ENCODE data around the gene TMEM222.

DNA sequence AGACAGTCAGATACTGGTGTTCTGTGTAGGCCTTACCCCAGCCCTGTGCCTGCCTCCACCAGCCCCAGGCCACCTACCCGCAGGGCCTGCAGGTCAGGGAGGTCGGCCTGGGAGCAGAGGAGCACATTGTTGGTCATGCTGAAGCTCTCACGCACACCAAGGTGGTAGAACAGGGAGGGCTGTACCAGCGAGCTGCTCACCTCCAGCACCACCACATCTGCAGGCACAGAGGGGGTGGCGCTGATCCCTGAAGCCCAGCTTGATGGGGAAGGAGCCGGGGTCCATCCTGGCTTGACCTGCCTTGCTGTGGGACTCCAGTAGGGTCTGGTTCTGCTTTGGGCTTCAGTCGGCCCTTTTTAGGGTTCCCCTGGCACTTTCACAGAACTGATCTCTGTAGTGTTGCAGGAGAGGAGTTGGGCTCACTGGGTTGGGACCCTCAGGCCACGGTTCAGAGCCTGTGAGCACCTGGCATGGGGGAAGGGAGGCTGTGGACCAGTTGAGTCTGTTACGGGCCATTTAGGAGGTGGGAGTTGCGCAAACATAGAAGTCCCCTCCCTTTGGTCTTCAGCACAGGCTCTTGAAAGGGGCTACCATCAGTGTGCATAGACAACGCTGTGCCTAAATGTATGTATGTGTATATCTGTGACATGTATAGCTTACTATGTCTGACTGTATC, 42.9 kb downstream of the TMEM222 start:
- TF ChIP-seq CEBPB (IDR thresholded peaks at IDR 0.05; ENCODE audit: borderline replicate concordance in 1 of 2, low read depth in 2 of 2, low read length in 2 of 2) (no peak), POLR2AphosphoS5 (IDR thresholded peaks at IDR 0.05; ENCODE audit: low read length) (no peak), CTCF (IDR thresholded peaks at IDR 0.05 in 2 of 3, conservative IDR thresholded peaks at IDR 0.05 in 1 of 3; ENCODE audit: control insufficient read depth in 2 of 3, extremely low read depth in 1 of 3, insufficient read depth in 1 of 3, low read depth in 3 of 3, low read length in 3 of 3) (no peak)
- TF ChIP-seq, protein P1, sequence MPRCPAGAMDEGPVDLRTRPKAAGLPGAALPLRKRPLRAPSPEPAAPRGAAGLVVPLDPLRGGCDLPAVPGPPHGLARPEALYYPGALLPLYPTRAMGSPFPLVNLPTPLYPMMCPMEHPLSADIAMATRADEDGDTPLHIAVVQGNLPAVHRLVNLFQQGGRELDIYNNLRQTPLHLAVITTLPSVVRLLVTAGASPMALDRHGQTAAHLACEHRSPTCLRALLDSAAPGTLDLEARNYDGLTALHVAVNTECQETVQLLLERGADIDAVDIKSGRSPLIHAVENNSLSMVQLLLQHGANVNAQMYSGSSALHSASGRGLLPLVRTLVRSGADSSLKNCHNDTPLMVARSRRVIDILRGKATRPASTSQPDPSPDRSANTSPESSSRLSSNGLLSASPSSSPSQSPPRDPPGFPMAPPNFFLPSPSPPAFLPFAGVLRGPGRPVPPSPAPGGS (IDR thresholded peaks at IDR 0.05; ENCODE audit: borderline replicate concordance, insufficient read depth, low read depth, low read length, poor library complexity, severe bottlenecking), result no peak

All from GM12878 (cell line).